Activated T-helper 17 cell treated with anti-CD3 and anti-CD28 coated beads, Interleukin-2, amount 50 U/mL, for 72 hours (primary cell): ENCODE measurements around the gene CAMKK1. TPM values are rescaled to one million over a fixed set of nuclear protein-coding genes. Genes with fewer than 3 reads are reported as not detected.
A peak's percentile ranks its signal among the peaks of the same experiment; 100 is the strongest.

Source experiments
- ATAC-seq: fragments of 150-1000 bp; cut with Tn5 transposase; replicated peaks from 2 replicates; pipeline ENCODE4 v1.10.0; 2021; ENCODE audit warnings: mild to moderate bottlenecking, moderate library complexity
- H3K27ac Mint-ChIP-seq: one replicate; pipeline ENCODE4 v1.8.0; 2022; ENCODE audit warnings: mixed read lengths
- H3K27me3 Mint-ChIP-seq: one replicate; pipeline ENCODE4 v1.8.0; 2022; ENCODE audit warnings: mixed read lengths
- H3K36me3 Mint-ChIP-seq: one replicate; pipeline ENCODE4 v1.8.0; 2022; ENCODE audit warnings: low read depth, mild to moderate bottlenecking, mixed read lengths
- H3K4me1 Mint-ChIP-seq: one replicate; pipeline ENCODE4 v1.8.0; 2022; ENCODE audit warnings: mixed read lengths
- H3K4me3 Mint-ChIP-seq: one replicate; pipeline ENCODE4 v1.8.0; 2022; ENCODE audit warnings: mild to moderate bottlenecking, mixed read lengths
- H3K9me3 Mint-ChIP-seq: one replicate; pipeline ENCODE4 v1.8.0; 2022; ENCODE audit warnings: mixed read lengths
- total RNA-seq, 2 donors: library from RNA; stranded (reverse); gene quantifications; one replicate each; pipeline ENCODE4 v1.2.3, GENCODE V29; 2022

The CAMKK1 gene
- total RNA-seq, 2 donors from 2014 or later = 4.0 to 4.9 TPM

- Mint-ChIP-seq H3K4me3 (peak overlapping the region; percentile 73), H3K27ac (peak overlapping the region; percentile 92), H3K4me1 (peaks cover 8% of the 10 kb centered on the region), H3K36me3 (no peaks in the 10 kb centered on the region), H3K9me3 (no peaks in the 10 kb centered on the region), H3K27me3 (no peaks in the 10 kb centered on the region)
- peak; percentile 88 for ATAC-seq
Measured at GRCh38 chr17:3911271-3912053, 18.6 kb upstream of the CAMKK1 start.

GRCh38 chr17:3910420-3911270, 17.8 kb upstream of the CAMKK1 start:
- Mint-ChIP-seq H3K4me1 (peaks cover 8% of the 10 kb centered on the region), H3K36me3 (no peaks in the 10 kb centered on the region), H3K27me3 (no peaks in the 10 kb centered on the region), H3K4me3 (peak overlapping the region; percentile 73), H3K9me3 (no peaks in the 10 kb centered on the region), H3K27ac (peak overlapping the region; percentile 92)
- peak; percentile 10 for ATAC-seq

GRCh38 chr17:3909257-3909656, 16.4 kb upstream of the CAMKK1 start:
- H3K36me3 Mint-ChIP-seq = no peaks in the 10 kb centered on the region
- H3K9me3 Mint-ChIP-seq = no peaks in the 10 kb centered on the region
- H3K27ac Mint-ChIP-seq = no peak overlapping the region
- no peak for ATAC-seq
- H3K4me1 Mint-ChIP-seq = peaks cover 8% of the 10 kb centered on the region
- no peaks in the 10 kb centered on the region for H3K27me3 Mint-ChIP-seq
- H3K4me3 Mint-ChIP-seq = no peak overlapping the region

GRCh38 chr17:3907483-3908216, 14.8 kb upstream of the CAMKK1 start:
- H3K36me3 Mint-ChIP-seq = no peaks in the 10 kb centered on the region
- H3K9me3 Mint-ChIP-seq = no peaks in the 10 kb centered on the region
- H3K4me1 Mint-ChIP-seq = peaks cover 3% of the 10 kb centered on the region
- H3K27ac Mint-ChIP-seq = peak overlapping the region; percentile 26
- no peak for ATAC-seq
- H3K4me3 Mint-ChIP-seq = no peak overlapping the region
- H3K27me3 Mint-ChIP-seq = no peaks in the 10 kb centered on the region

GRCh38 chr17:3906881-3907280, 14.0 kb upstream of the CAMKK1 start:
- Mint-ChIP-seq H3K4me1 (peaks cover 3% of the 10 kb centered on the region), H3K27ac (no peak overlapping the region), H3K36me3 (no peaks in the 10 kb centered on the region), H3K27me3 (no peaks in the 10 kb centered on the region), H3K9me3 (no peaks in the 10 kb centered on the region), H3K4me3 (no peak overlapping the region)
- ATAC-seq = no peak

GRCh38 chr17:3905017-3905520, 12.2 kb upstream of the CAMKK1 start:
- Mint-ChIP-seq H3K27ac (no peak overlapping the region), H3K9me3 (no peaks in the 10 kb centered on the region), H3K27me3 (no peaks in the 10 kb centered on the region), H3K36me3 (no peaks in the 10 kb centered on the region), H3K4me3 (no peak overlapping the region), H3K4me1 (no peaks in the 10 kb centered on the region)
- ATAC-seq = no peak

- no peaks in the 10 kb centered on the region for H3K27me3 Mint-ChIP-seq
- H3K4me1 Mint-ChIP-seq = no peaks in the 10 kb centered on the region
- H3K27ac Mint-ChIP-seq = no peak overlapping the region
- no peak for ATAC-seq
- H3K36me3 Mint-ChIP-seq = no peaks in the 10 kb centered on the region
- H3K4me3 Mint-ChIP-seq = no peak overlapping the region
- H3K9me3 Mint-ChIP-seq = no peaks in the 10 kb centered on the region
Measured at GRCh38 chr17:3904501-3904900, 11.6 kb upstream of the CAMKK1 start.

GRCh38 chr17:3903881-3904290, 11.0 kb upstream of the CAMKK1 start:
- Mint-ChIP-seq H3K4me3 (no peak overlapping the region), H3K36me3 (no peaks in the 10 kb centered on the region), H3K9me3 (no peaks in the 10 kb centered on the region), H3K4me1 (no peaks in the 10 kb centered on the region), H3K27ac (no peak overlapping the region), H3K27me3 (no peaks in the 10 kb centered on the region)
- ATAC-seq = no peak

GRCh38 chr17:3903051-3903825, 10.4 kb upstream of the CAMKK1 start:
- Mint-ChIP-seq H3K27me3 (no peaks in the 10 kb centered on the region), H3K36me3 (no peaks in the 10 kb centered on the region), H3K9me3 (no peaks in the 10 kb centered on the region), H3K4me1 (no peaks in the 10 kb centered on the region), H3K27ac (no peak overlapping the region), H3K4me3 (no peak overlapping the region)
- ATAC-seq = no peak

- no peaks in the 10 kb centered on the region for H3K36me3 Mint-ChIP-seq
- no peaks in the 10 kb centered on the region for H3K4me1 Mint-ChIP-seq
- no peak for ATAC-seq
- no peak overlapping the region for H3K27ac Mint-ChIP-seq
- no peaks in the 10 kb centered on the region for H3K27me3 Mint-ChIP-seq
- no peak overlapping the region for H3K4me3 Mint-ChIP-seq
- no peaks in the 10 kb centered on the region for H3K9me3 Mint-ChIP-seq
Measured at GRCh38 chr17:3900646-3901045, 7.8 kb upstream of the CAMKK1 start.

- H3K27me3 Mint-ChIP-seq = no peaks in the 10 kb centered on the region
- ATAC-seq = no peak
- H3K9me3 Mint-ChIP-seq = no peaks in the 10 kb centered on the region
- no peaks in the 10 kb centered on the region for H3K36me3 Mint-ChIP-seq
- H3K27ac Mint-ChIP-seq = no peak overlapping the region
- H3K4me3 Mint-ChIP-seq = no peak overlapping the region
- H3K4me1 Mint-ChIP-seq = peaks cover 8% of the 10 kb centered on the region
Measured at GRCh38 chr17:3897731-3898130, 4.9 kb upstream of the CAMKK1 start.

GRCh38 chr17:3896968-3897235, 4.0 kb upstream of the CAMKK1 start:
- Mint-ChIP-seq H3K4me1 (peaks cover 8% of the 10 kb centered on the region), H3K27ac (peak overlapping the region; percentile 25), H3K9me3 (no peaks in the 10 kb centered on the region), H3K4me3 (no peak overlapping the region), H3K27me3 (no peaks in the 10 kb centered on the region), H3K36me3 (no peaks in the 10 kb centered on the region)
- no peak for ATAC-seq

- Mint-ChIP-seq H3K27me3 (no peaks in the 10 kb centered on the region), H3K4me1 (peaks cover 12% of the 10 kb centered on the region), H3K27ac (peak overlapping the region; percentile 25), H3K9me3 (no peaks in the 10 kb centered on the region), H3K36me3 (no peaks in the 10 kb centered on the region), H3K4me3 (no peak overlapping the region)
- ATAC-seq = no peak
Measured at GRCh38 chr17:3896108-3896967, 3.5 kb upstream of the CAMKK1 start.
